GM21529 (cell line): ENCODE measurements around the gene GPR132.
"Not testable (repeated sequence)": the region's sequence is repeated elsewhere in the genome, so short reads cannot be mapped to it uniquely, and the experiment has no call there.

Experiments
- ATAC-seq: cut with Tn5 transposase; IDR thresholded peaks from one replicate; pipeline ENCODE4 v1.9.1; 2021; ENCODE audit not compliant: unreplicated experiment

Gene GPR132

DNA sequence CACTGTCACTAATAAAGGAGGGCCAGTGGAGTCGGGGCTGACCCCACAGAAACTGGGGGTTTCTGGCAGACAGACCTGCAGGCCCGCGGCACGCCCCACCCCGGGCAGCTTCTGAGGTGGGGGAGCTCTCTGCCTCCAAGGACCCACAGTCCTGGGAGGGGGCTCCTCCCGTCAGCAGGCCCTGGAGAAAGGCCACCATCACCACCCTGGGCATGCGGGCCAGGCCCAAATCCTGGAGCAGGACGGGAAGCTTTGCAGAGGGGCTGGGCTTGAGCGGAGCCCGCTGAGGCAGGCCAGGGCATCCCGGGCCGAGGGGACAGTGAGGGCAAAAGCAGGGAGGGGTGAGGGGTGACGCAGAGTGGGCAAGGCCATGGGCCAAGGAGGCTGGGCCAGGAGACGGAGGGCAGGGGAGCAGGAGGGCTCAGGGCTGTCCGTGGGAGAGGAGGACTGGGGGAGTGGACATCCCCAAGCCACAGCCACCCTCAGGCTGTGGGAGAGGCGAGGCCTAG lies 11.1 kb upstream of the GPR132 start:
- ATAC-seq, result no peak

DNA sequence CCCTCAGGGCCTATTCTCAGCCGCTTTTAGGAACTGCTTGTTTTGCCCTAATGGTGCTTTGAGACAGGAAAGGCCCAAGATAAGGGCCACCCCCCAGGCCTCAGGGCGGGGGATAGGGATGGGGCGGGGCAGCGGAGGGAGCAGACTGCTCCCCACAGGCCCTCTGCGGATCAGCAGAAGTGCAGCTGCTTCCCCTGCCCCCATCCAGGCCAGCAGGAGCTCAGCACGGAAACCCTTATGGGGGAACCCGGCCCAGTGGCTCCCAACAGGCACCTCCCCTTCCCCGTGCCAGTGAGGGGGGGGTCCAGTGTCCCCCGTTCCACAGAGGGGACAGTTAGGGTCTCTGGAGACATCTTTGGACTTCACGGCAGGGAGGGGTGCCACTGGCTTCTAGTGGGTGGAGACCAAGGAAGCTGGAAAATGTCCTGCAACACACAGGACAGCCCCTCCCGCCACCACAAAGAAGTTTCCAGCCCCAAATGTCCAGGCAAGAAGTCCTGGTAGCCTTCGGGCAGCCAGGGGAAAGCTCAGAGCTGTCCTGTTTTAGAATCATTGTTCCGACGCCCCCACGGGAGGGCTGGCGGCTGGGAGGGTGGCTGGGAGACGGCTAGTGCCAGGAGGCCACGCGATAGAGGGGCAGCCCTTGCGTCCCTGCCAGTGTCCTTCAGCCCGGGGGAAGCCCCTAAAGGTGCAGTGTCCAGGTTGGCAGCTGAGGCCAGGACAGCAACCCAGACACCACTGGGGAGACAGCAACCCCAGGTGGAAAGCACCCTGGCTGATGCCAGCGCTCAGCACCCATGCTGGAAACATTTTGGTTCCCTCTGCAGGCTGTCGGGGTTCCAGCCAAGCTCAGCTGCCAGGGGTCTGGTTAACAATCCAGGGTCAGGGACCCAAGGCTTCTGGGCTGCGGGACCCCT lies 10.4 kb upstream of the GPR132 start:
- peak; percentile 60 for ATAC-seq

DNA sequence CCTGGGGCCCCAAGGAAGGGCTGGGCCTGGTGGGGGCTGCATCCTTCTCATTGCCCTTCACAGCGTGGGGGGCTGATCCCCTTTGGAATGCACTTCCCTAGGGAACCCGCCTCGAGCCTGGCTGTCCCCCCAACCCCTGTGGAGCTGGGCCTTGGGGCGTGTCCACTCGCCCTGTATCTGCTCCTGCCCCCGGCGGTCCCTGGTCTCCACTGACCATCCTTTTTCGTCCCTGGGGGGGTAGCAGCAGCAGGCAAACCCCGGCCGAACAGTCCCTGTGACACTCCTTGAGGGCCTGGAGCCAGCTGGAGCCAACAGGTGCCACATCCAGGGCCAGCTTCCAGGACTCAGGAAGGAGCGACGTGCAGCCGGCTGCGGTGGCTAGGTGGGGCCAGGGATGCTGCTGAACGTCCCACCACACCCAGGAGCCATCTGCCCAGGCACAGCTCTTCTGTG lies 9.4 kb upstream of the GPR132 start:
- ATAC-seq, result no peak

DNA sequence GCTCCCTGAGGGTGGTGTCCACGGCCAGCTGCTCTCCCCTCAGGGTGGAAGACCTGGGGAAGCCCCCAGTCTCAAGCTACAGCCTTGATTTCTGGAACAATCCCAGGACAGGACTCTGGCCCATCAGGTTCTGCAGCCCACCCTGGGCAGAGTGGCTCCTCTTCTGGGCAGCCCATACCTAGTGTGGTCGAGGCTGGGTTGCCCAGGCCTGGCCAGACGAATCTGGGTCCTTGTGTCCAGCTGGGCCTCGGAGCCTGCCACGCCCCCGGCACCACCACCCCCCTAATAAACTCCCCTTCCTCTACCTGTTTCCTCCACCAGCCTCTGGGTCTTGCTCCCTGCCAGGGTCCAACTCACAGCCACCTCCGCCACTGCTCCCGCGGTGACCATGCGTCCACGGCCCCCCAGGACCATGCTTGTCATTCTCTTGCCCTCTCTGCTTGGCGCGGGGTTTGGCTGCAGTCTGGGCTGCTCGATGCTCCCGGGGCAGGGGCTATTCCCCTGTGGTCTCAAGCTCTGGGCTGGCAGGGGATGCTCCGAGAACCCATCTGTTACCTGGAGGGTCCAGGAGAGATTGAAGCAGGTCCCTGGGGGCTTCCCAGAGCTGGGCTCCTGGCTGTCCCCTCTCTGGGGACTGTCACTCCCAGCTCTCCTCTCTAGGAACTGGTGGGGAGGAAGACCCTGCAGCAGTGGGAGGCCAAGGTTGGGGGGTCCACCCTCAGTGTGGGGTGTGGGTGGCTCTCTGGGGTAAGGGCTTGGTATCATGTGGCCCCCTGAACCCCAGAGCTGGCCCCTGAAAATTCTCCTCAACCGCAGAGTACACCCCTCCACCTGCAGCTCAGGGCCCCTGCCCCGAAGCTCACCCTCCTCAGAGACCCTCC lies 8.7 kb upstream of the GPR132 start:
- ATAC-seq, result no peak

DNA sequence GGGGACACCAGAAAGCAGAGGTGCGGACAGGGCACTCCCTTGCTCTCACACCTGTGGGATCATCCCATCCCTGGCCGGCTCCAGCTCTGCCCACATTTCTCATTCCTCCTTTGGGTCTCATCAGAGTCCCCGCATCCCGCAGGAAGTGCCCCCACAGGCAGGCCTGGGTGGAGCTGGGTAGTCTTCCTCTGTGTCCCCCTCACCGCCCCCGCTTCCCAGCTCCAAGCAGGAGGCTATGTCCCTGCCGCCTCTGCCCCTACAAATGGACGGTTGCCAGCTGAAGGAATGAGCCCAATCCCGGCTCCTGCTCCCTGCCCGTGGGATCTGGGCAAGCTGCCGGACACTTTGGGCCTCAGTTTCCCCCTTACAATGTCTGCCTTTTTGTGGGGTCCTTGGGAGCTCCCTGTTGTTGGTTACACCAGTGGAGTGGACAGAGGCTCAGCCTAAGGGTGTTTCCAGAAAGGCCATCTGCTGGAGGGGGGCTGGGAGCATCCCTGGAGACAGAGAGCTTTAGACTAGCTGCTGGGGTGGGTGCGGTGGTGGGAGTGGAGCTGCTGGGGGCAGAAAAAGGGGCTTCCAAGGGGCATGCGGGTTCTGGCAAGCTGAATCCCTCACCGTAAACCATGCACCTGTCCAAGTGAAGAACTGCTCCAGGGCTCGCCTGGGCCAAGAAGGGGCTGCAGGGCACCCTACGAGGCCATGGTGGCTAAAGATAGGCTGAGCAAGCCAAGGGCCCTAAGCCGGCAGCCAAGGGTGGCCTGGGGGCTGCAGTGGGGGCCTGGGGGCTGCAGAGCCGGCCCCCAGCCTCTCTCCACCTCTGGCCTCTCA lies 7.9 kb upstream of the GPR132 start:
- no peak for ATAC-seq

DNA sequence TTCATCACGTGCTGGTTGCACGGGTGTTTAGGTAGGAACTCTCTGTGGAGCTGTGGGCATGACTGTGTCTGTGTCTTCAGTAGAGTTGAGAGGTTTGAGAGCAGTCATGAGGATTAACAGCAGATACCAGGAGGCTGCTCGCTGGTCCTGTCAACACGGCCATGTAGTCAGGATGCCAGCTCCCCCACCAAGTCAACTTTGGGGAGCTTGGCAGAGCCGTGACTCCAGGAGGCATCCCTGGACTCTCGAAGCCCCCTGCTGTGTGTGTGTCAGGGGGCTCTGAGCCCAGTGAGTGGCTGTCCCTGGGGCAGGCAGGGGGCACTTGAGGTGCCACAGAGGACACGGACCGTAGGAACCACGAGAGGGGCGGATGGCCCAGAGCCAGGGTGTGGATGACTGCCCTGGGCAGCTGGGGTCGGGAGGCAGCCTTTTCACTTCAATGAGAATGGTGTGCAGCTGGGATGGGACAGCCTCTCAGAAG lies 7.2 kb upstream of the GPR132 start:
- ATAC-seq, result no peak

DNA sequence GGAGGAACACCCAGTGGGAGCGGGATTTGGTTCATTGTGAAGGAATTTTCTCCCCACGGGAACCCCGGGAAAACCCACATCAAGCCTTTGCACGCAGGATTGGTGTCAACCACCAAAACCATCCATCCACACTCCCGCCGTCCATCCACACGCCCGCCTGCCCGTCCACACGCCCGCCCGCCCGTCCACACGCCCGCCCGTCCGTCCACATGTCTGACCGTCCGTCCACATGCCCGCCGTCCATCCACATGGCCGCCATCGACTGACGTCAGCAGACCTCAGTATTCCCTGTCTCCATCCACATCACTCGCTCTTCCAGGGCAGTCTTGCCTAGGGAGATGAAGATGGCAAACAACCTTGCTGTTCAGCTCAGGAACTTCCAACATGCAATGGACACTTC lies 6.7 kb upstream of the GPR132 start:
- no peak for ATAC-seq

DNA sequence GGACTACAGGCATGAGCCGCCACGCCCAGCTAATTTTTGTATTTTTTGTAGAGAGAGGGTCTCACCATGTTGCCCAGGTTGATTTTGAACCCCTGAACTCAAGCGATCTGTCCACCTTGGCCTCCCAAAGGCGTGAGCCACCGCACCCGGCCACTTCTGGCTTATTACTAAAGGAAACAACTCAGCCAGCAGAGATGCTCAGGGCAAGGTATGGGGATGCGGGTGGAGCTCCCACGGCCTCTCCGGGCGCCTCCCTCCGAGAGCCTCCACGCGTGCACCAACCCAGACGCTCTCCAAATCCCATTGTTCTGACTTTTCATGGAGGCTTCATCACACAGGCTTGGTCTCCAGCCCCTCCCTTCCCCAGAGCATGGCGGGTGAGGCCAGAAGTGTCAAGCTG lies 6.1 kb upstream of the GPR132 start:
- ATAC-seq, result no peak

DNA sequence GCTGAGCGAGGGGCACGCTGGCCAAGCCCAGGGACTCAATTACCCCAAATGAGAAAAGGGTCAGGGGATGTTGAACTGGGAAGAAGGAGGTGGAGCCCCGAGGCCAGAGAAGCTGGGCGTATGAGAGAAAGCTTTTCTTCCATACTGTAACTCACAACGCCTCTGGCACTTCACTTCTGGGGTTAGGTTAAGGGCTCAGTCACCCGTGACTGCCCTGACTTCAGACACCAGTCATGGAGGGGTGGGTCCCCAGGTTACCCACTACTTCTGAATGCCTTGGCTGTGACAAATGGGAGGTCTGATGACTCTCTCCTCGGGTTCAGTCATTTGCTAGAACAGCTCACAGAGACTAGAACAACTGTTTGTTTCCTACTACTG lies 5.5 kb upstream of the GPR132 start:
- no peak for ATAC-seq

DNA sequence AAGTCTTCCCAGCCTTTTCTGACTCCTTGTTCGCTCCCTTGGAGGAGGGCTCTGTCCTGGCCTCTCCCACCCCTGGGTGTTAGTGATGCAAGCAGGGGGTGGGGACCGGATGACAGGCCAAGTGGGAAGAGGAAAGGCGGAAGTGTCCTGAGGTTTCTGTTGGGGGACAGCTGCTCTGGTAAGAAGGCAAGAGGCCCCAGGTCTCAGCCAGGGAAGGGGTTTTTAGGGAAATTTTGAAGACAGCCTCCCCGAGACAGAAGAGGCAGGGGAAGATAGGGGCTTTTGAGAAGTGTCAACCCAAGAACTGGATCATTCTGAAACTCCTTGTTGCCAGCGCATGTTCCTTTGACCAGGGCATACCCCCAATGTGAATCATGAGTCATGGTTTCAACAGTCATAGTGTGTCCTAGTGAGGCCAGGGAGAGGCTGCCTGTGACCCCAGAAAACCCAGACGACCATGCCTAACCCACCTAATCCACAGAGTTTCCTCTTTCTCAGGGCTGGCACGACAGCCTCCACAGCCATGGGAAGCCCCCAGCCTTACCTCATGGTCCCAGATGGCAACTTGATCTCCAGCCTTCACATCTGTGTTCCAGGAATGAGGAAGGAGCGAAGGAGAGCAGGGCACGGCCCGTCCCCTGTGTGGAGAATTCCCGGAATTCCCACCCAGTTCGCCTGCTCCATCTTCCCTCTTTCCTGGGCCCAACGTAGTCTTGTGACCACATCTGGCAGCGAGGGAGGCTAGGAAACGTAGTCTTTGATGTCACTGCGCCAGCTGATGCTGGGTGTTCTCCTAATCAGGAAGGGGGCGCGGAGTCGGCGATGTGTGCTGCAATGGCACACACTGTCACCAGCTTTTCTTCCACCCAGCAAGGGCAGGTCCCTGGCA lies 4.9 kb upstream of the GPR132 start:
- ATAC-seq, result peak; percentile 36

DNA sequence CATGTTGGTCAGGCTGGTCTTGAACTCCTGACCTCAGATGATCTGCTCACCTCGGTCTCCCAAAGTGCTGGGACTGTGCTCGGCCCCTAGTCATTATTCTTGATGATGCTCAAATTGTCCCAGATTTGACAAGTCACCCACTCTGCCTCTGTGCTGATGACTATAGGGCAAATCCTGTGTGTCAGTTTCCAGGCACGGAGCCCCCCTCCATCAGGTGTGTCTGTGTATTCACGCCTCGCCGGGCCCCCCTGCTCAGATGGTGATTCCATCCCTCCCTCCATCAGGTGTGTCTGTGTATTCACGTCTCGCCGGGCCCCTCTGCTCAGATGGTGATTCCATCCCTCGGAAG lies 4.3 kb upstream of the GPR132 start:
- ATAC-seq, result no peak

DNA sequence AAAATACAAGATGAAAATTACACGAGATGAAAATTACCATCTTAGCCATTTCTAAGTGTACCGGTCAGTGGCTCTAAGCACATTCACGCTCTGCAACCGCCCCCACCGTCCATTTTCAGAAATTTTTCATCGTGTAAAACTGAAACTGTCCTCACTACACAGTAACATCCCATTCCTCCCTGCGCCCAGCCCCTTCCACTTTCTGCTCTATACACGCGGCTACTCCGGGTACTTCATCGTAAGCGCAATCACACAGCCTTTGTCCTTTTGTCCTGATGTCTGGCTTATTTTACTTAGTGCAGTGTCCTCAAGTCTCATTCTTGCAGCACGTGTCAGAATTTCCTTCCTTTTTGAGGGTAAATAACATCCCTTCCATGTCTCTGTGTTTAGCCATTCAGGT lies 3.6 kb upstream of the GPR132 start:
- no peak for ATAC-seq

DNA sequence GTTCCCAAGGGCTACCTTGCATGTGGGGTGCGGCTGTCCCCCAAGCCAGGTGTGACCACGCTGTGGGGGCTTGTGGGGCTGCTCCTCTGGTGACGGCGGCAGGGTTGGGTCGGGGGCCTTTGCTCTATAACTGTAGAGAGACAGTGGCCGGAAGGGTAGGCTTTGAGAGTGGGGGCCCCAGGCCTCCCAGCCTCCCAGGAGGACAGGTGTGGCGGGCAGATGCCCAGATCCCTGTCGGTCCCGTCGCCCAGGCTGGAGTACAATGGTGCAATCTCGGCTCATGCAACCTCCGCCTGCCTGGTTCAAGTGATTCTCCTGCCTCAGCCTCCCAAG lies 2.7 kb upstream of the GPR132 start:
- ATAC-seq, result no peak

DNA sequence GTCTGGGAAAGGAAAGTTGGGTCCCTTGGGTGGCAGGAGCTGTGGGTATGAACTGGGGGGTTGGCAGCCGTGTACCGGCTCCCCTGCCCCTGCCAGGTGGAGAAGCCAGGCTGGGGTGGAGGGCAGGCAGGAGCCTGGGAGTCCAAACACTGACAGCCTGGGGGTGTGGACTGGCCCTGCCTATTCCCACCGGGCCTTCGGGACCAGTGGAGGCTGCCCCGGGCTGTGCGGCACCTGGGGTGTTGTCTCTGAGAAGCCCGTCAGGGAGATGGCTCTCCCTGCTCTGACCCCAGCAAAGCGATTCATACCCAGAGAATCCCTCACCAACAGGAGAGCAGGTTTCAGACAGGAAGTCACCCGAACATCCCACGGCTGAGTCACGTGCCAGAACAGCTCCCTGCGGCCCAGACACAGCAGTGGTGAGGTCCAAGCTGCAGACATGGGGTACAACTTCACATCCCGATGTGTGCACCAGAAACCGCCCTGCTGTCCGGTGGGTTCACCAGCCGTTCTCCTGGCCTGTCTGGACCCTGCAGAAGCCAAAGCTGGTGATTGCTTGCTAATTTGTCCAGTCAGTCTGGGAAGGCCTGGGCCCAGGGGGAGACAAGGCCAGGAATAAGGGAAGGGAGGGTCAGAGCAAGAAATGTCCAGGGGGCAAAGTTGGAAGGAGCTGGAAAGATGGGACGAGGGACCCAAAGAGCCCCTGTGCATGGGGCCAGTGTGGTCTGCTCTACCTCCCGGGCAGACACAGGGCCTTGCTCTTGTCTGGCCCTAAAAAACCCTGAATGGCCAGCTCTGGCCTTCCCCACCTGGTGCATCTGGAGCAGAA lies 2.1 kb upstream of the GPR132 start:
- ATAC-seq, result no peak

DNA sequence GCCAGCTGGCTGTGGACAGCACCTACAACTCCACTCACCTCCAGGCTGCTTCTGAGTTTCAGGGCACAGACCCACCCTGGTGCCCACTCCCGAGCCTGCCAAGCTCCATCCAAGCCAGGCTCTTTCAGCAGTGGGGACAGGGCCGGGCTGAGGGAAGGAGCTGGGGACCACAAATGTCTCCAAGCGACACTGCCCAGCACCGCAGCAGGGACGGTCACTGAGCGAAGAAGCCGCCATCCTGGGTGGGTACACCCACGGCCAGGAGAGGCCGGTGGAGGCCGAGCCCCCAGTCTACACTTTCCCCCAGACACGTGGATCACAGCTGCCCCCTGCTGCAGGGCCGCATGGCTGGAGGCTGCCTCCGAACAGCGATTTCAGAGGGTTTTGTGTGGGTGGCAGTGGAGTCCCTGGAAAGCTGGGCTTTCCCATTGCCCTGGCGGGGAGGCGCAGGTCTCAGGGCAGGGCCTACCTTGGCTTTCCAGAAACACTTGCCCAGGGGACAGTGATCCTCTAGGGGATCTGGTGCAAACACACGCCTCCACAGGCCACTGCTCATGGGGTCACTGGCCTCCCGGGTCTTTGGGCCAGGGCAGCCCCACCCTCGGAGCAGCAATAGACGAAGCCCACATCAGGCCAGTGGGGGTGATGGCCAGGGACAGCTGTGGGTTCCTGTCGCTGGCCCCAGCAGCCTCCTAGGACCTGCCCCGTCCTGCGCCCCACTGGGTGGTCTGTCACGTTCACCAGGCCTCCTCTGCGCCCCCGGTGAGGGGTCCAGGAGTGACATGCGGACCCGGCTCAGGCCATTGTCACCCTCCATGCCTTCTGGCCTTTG lies 1.2 kb upstream of the GPR132 start:
- ATAC-seq, result no peak

DNA sequence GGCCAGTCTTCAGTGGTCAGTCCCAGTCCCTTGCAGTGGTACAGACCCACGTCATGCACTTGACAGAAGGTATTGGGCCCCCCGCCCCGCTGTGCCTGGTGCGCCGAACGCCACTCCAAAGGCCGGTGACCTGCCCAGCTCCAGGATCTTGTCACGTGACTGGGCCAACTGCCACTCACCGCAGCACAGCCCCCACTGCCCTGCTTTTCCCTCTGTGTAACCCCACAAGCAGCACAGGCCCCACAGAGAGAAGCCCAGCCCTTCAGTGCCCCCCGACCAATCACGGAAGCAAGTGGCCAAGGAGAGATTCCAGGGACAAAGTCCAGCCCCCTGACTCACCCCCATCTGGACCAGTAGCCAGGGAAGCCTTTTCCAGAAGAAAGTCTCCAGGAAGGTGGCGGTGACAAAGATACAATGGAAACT lies 498 bp downstream of the GPR132 start:
- ATAC-seq, result no peak

DNA sequence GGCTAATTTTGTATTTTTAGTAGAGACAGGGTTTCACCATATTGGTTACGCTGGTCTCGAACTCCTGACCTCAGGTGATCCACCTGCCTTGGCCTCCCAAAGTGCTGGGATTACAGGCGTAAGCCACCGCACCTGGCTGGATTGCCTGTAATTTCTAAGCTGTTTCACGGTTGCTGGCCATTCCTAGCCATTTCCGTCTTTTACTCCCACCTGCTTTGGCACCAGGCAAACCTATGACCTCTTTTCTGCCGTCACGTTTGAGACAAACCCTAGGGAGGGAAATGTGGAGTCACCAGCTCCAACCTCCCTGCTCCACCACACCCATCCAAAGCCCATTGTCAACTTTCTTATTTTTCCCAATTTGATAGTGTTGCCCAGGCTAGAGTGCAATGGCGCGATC lies 1.2 kb downstream of the GPR132 start:
- no peak for ATAC-seq

DNA sequence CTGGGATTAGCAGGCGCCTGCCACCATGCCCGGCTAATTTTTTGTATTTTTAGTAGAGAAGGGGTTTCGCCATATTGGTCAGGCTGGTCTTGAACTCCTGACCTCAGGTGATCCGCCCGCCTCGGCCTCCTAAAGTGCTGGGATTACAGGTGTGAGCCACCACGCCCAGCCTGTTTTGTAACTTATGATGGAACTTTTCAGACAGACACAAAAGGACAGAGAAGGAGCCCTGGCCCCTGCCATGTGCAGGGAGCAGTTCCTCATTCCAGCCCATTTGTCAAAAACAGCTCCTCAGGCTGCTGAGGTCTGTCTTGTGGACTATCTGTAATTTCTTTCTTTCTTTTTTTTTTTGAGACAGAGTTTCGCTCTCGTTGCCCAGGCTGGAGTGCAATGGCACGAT lies 1.7 kb downstream of the GPR132 start:
- ATAC-seq, result not testable (repeated sequence)
